HCT116 (cell line): ENCODE measurements around the gene CHKA. TPM values are rescaled to one million over a fixed set of nuclear protein-coding genes. Genes with fewer than 3 reads are reported as not detected.

Source experiments
- ATAC-seq: fragments of 200-7000 bp; cut with Tn5 transposase; 2 replicates; pipeline ENCODE4 v1.9.1; 2020; ENCODE audit warnings: mild to moderate bottlenecking, moderate library complexity
- BruUV-seq: library from RNA; stranded (reverse); fragments of 400-500 nt; replicated peaks from 2 replicates; lab custom pipeline; 2021; lab: Mats Ljungman, UMichigan
- CTCF ChIA-PET: fragments of 300-600 bp; sonication (Branson Sonifier 250); formaldehyde crosslinking; loops from one replicate; lab custom pipeline; 2021; ENCODE audit warnings: antibody characterized with exemption; lab: Charles Lee
- POLR2A ChIA-PET: fragments of 300-600, 350-600 bp; sonication (Branson Sonifier 250); formaldehyde crosslinking; loops from one replicate; lab custom pipeline; 2021; ENCODE audit warnings: antibody characterized with exemption; lab: Charles Lee
- RAD21 ChIA-PET, 2 experiments: fragments of 300-600 bp; sonication (Branson Sonifier 250); formaldehyde crosslinking; loops; one replicate each; lab custom pipeline; 2023; ENCODE audit warnings: low total read pairs in 2 of 2; ENCODE audit not compliant: uncharacterized antibody in 2 of 2, unreplicated experiment in 2 of 2, low non-redundant PET in 1 of 2; lab: Charles Lee
- DNase-seq: peaks from one replicate; pipeline ENCODE4 v3.0.0-alpha.2; 2010; ENCODE audit warnings: low read depth, low spot score
- H2AFZ ChIP-seq: fragments of 200-600 bp; shearing (Covaris generic), sonication (generic); 2 replicates; pipeline ENCODE4 v1.6.1; 2017; ENCODE audit warnings: low read depth, mixed run types, mixed read lengths, antibody characterized with exemption, low read length; ENCODE audit not compliant: poor library complexity, severe bottlenecking
- H3K27ac ChIP-seq: 2 replicates; pipeline ENCODE4 v1.5.1; 2012; ENCODE audit warnings: low read depth, low read length
- H3K27me3 ChIP-seq: fragments of 200-600 bp; sonication (generic); 2 replicates; pipeline ENCODE4 v1.6.1; 2016; ENCODE audit warnings: mixed run types, low read length, mixed read lengths; ENCODE audit not compliant: insufficient read depth
- H3K36me3 ChIP-seq, 2 experiments: fragments of 200-500 bp in 1 of 2; fragments of 200-600 bp in 1 of 2; sonication (Bioruptor generic) in 1 of 2; sonication (generic) in 1 of 2; 2 replicates each; pipeline versions ENCODE4 v1.5.1 to v1.6.1; 2014 to 2016; ENCODE audit warnings: low read length in 2 of 2, inconsistent platforms in 1 of 2, mixed read lengths in 1 of 2, mixed run types in 1 of 2; ENCODE audit not compliant: insufficient read depth in 2 of 2, control insufficient read depth in 1 of 2
- H3K4me1 ChIP-seq, 2 experiments: fragments of 200-600 bp in 1 of 2; sonication (generic) in 1 of 2; 2 replicates each; pipeline versions ENCODE4 v1.5.1 to v1.6.1; 2012 to 2017; ENCODE audit warnings: low read length in 2 of 2, inconsistent platforms in 1 of 2, mild to moderate bottlenecking in 1 of 2, mixed read lengths in 1 of 2, mixed run types in 1 of 2, moderate library complexity in 1 of 2; ENCODE audit not compliant: insufficient read depth in 2 of 2, control insufficient read depth in 1 of 2
- H3K4me2 ChIP-seq: fragments of 200-600 bp; sonication (generic); 2 replicates; pipeline ENCODE4 v1.6.1; 2017; ENCODE audit warnings: mixed run types, low read length, mixed read lengths
- H3K4me3 ChIP-seq, 2 experiments: fragments of 200-600 bp in 1 of 2; sonication (generic) in 1 of 2; replicated peaks in 1 of 2; 2 replicates each; pipeline ENCODE4 v1.5.1; 2011 to 2016; ENCODE audit warnings: low read length in 2 of 2, control low read depth in 1 of 2, low read depth in 1 of 2, mild to moderate bottlenecking in 1 of 2, mixed read lengths in 1 of 2, mixed run types in 1 of 2
- H3K79me2 ChIP-seq: fragments of 200-600 bp; sonication (generic); 2 replicates; pipeline ENCODE4 v1.6.1; 2017; ENCODE audit warnings: mild to moderate bottlenecking, mixed run types, low read length, moderate library complexity, mixed read lengths; ENCODE audit not compliant: insufficient read depth
- H3K9ac ChIP-seq: fragments of 200-600 bp; sonication (generic); 2 replicates; pipeline ENCODE4 v1.6.1; 2016; ENCODE audit warnings: low read length, mixed read lengths
- H3K9me2 ChIP-seq: fragments of 200-600 bp; sonication (generic), shearing (Covaris generic); 2 replicates; pipeline ENCODE4 v1.6.1; 2017; ENCODE audit warnings: mixed run types, mild to moderate bottlenecking, moderate library complexity; ENCODE audit not compliant: insufficient read depth
- H3K9me3 ChIP-seq, 2 experiments: fragments of 200-500 bp in 1 of 2; fragments of 200-600 bp in 1 of 2; sonication (Bioruptor generic) in 1 of 2; sonication (generic) in 1 of 2; 2 replicates each; pipeline ENCODE4 v1.6.1; 2014 to 2017; ENCODE audit warnings: low read length in 2 of 2, mixed read lengths in 2 of 2, inconsistent platforms in 1 of 2, low read depth in 1 of 2, mild to moderate bottlenecking in 1 of 2, mixed run types in 1 of 2, moderate library complexity in 1 of 2; ENCODE audit not compliant: control insufficient read depth in 1 of 2, insufficient read depth in 1 of 2
- H4K20me1 ChIP-seq: fragments of 200-600 bp; sonication (generic), shearing (Covaris generic); 2 replicates; pipeline ENCODE4 v1.6.1; 2017; ENCODE audit warnings: mixed run types, mild to moderate bottlenecking, moderate library complexity; ENCODE audit not compliant: insufficient read depth
- CEBPB ChIP-seq: IDR thresholded peaks from 2 replicates; pipeline ENCODE4 v1.6.1; 2012; ENCODE audit warnings: low read depth
- EGR1 ChIP-seq: IDR thresholded peaks from 2 replicates; pipeline ENCODE4 v1.6.1; 2012; ENCODE audit warnings: low read depth
- EZH2 ChIP-seq: fragments of 200-600 bp; sonication (generic); IDR thresholded peaks from 2 replicates; pipeline ENCODE4 v1.6.1; 2017; ENCODE audit warnings: antibody characterized with exemption, mixed run types
- EZH2phosphoT487 ChIP-seq: fragments of 200-600 bp; IDR thresholded peaks from 2 replicates; pipeline ENCODE4 v1.6.1; 2018; ENCODE audit warnings: antibody characterized with exemption, borderline replicate concordance
- FOSL1 ChIP-seq: IDR thresholded peaks from 2 replicates; pipeline ENCODE4 v1.6.1; 2012; ENCODE audit warnings: low read depth
- JUND ChIP-seq: IDR thresholded peaks from 2 replicates; pipeline ENCODE4 v1.6.1; 2012
- POLR2A ChIP-seq: IDR thresholded peaks from 2 replicates; pipeline ENCODE4 v1.7.0; 2011; ENCODE audit warnings: borderline replicate concordance; ENCODE audit not compliant: insufficient read depth, insufficient read length; ENCODE audit errors: extremely low read depth
- POLR2AphosphoS5 ChIP-seq: IDR thresholded peaks from 2 replicates; pipeline ENCODE4 v1.6.1; 2011; ENCODE audit warnings: mild to moderate bottlenecking, low read depth, low read length, moderate library complexity
- RAD21 ChIP-seq: IDR thresholded peaks from 2 replicates; pipeline ENCODE4 v1.6.1; 2012; ENCODE audit warnings: low read depth, mild to moderate bottlenecking
- SIN3A ChIP-seq: IDR thresholded peaks from 2 replicates; pipeline ENCODE4 v1.6.1; 2012; ENCODE audit warnings: low read depth
- SP1 ChIP-seq: IDR thresholded peaks from 2 replicates; pipeline ENCODE4 v1.6.1; 2012; ENCODE audit warnings: low read depth
- SRF ChIP-seq: IDR thresholded peaks from 2 replicates; pipeline ENCODE4 v1.6.1; 2012; ENCODE audit warnings: low read depth
- YY1 ChIP-seq: IDR thresholded peaks from 2 replicates; pipeline ENCODE4 v1.6.1; 2011; ENCODE audit warnings: low read length, low read depth, moderate library complexity, mild to moderate bottlenecking; ENCODE audit not compliant: insufficient replicate concordance; ENCODE audit errors: extremely low read depth
- ZNF274 ChIP-seq: fragments of 200-500 bp; sonication (Bioruptor generic); IDR thresholded peaks from 2 replicates; pipeline ENCODE4 v1.6.1; 2014; ENCODE audit warnings: mild to moderate bottlenecking, low read depth, low read length, inconsistent platforms
- intact Hi-C: fragments of 100-400 bp; cut with micrococcal nuclease; formaldehyde crosslinking; loops from 2 replicates; pipeline ENCODE4 v1.10.0; 2022
- total RNA-seq: library from RNA; stranded (reverse); gene quantifications from one replicate; pipeline ENCODE4 v1.2.1, GENCODE V29; 2021; ENCODE audit not compliant: unreplicated experiment
- TF ChIP-seq, protein P1 (sequence below): IDR thresholded peaks from 2 replicates; pipeline ENCODE4 v1.6.1; 2012; ENCODE audit warnings: low read depth
- TF ChIP-seq, protein P2 (sequence below): IDR thresholded peaks from 2 replicates; pipeline ENCODE4 v1.6.1; 2011; ENCODE audit warnings: mild to moderate bottlenecking, low read length, moderate library complexity; ENCODE audit not compliant: insufficient replicate concordance; ENCODE audit errors: extremely low read depth
- TF ChIP-seq, protein P3 (sequence below): IDR thresholded peaks from 2 replicates; pipeline ENCODE4 v1.6.1; 2012

The CHKA gene
- total RNA-seq, 1 experiment from 2014 or later = 33.1 TPM

DNA sequence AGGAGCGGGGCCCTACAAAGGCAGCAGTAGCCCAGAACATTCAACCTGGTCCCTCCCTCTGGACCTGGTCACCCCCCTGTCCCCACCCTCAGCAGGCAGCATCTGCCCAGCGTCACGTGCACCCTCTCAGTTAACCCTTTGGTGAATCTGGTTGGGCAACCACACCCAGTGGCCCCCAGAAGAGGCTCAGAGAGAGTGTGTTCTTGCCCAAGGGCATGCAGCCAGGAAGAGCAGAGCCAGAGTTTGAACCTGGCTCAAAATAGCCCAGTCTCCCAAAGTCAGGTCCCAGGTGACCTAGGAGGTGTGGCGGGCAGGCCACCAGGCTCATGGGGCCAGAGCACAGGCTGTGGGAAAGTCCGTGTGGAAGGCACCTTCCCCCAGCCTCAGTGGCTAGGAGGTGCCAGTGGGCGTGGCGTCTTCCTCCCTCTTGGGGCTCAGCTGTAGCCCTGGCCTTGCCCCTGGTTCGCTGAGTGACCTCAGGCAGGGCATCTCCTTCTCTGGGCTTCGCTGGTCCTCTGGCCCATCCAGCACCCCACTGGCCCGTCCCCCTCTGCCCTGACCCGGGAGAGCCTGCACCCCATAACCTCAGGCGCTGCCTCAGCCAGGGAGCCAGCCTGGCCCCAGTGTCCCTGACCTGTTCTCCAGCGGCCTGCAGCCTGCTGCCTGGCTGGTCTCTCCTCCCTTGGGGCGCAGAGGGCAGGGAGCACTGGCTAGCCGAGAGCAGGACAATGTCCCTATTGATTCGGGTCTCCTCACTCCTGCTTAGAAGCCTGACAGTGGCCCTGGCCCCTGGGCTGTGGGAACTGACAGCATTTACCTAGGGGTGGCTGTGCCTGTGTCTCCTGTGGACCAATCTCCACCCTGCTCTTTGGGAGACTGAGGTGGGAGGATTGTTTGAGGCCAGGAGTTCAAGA is 104.0 kb downstream of the CHKA start (continued):
- TF ChIP-seq SP1 = no peak

DNA sequence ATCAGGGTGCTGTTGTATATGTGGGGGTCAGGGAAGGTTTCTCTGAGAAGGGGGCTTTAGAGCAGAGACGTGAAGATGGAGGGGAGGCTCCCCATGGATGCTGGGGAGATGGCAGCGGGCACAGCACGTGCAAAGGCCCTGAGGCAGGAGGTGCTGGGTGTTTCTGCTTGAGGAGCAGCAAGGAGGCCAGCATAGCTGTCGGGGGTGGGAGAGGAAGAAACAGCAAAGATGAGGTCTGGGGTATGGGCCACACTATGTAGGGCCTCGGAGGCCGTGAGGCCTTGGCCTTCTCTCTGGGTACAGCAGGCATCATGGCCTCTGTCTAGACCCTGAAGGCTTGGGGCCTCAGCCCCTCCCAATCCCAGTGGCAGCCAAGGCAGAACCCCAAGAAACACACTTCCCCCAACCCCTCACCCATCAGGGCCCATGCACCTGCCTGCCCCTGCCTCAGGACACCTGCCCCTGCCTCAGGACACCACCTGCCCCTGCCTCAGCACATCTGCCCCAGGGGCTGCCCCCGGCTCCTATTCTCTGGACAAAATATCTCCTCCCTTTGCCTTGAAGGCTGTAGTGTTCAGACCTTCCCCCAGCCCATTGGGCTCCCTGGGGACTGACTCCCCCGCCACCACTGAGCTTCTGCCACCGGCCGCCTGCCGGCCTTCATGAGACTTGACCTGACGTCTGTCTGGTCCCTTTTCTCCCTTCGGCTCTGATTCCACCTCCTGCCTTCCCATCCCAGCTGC is 104.9 kb downstream of the CHKA start:
- Histone ChIP-seq H3K4me3 (no peak overlapping the region), H3K27ac (peak overlapping the region; percentile 52; the same call in 1 of the 2 replicates), H3K9me3 (no peaks in the 10 kb centered on the region), H3K9ac (peak overlapping the region; percentile 45), H3K9me2 (no peaks in the 10 kb centered on the region), H3K79me2 (peaks cover 14% of the 10 kb centered on the region; the same call in 1 of the 2 replicates), H3K4me2 (peak overlapping the region; percentile 70), H2AFZ (no peak overlapping the region), H3K4me1 (peaks cover 80 to 91% of the 10 kb centered on the region in 2 experiments), H3K27me3 (no peaks in the 10 kb centered on the region), H3K36me3 (no peaks in the 10 kb centered on the region), H4K20me1 (no peaks in the 10 kb centered on the region)
- CTCF ChIA-PET = no interaction called here
- BruUV-seq = no TSS peak
- intact Hi-C loops = no loop called here
- POLR2A ChIA-PET = no interaction called here
- RAD21 ChIA-PET = no interaction called here
- TF ChIP-seq, protein P1, sequence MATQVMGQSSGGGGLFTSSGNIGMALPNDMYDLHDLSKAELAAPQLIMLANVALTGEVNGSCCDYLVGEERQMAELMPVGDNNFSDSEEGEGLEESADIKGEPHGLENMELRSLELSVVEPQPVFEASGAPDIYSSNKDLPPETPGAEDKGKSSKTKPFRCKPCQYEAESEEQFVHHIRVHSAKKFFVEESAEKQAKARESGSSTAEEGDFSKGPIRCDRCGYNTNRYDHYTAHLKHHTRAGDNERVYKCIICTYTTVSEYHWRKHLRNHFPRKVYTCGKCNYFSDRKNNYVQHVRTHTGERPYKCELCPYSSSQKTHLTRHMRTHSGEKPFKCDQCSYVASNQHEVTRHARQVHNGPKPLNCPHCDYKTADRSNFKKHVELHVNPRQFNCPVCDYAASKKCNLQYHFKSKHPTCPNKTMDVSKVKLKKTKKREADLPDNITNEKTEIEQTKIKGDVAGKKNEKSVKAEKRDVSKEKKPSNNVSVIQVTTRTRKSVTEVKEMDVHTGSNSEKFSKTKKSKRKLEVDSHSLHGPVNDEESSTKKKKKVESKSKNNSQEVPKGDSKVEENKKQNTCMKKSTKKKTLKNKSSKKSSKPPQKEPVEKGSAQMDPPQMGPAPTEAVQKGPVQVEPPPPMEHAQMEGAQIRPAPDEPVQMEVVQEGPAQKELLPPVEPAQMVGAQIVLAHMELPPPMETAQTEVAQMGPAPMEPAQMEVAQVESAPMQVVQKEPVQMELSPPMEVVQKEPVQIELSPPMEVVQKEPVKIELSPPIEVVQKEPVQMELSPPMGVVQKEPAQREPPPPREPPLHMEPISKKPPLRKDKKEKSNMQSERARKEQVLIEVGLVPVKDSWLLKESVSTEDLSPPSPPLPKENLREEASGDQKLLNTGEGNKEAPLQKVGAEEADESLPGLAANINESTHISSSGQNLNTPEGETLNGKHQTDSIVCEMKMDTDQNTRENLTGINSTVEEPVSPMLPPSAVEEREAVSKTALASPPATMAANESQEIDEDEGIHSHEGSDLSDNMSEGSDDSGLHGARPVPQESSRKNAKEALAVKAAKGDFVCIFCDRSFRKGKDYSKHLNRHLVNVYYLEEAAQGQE = no peak
- TF ChIP-seq POLR2AphosphoS5 = no peak
- no peak for TF ChIP-seq SIN3A
- no peak for TF ChIP-seq SRF
- TF ChIP-seq FOSL1 = no peak
- no peak for TF ChIP-seq ZNF274
- TF ChIP-seq EGR1 = no peak
- no peak for TF ChIP-seq SP1
- no peak for TF ChIP-seq YY1
- TF ChIP-seq, protein P2, sequence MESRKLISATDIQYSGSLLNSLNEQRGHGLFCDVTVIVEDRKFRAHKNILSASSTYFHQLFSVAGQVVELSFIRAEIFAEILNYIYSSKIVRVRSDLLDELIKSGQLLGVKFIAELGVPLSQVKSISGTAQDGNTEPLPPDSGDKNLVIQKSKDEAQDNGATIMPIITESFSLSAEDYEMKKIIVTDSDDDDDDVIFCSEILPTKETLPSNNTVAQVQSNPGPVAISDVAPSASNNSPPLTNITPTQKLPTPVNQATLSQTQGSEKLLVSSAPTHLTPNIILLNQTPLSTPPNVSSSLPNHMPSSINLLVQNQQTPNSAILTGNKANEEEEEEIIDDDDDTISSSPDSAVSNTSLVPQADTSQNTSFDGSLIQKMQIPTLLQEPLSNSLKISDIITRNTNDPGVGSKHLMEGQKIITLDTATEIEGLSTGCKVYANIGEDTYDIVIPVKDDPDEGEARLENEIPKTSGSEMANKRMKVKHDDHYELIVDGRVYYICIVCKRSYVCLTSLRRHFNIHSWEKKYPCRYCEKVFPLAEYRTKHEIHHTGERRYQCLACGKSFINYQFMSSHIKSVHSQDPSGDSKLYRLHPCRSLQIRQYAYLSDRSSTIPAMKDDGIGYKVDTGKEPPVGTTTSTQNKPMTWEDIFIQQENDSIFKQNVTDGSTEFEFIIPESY = no peak
- no peak for TF ChIP-seq EZH2
- no peak for TF ChIP-seq CEBPB
- no peak for TF ChIP-seq EZH2phosphoT487
- TF ChIP-seq, protein P3, sequence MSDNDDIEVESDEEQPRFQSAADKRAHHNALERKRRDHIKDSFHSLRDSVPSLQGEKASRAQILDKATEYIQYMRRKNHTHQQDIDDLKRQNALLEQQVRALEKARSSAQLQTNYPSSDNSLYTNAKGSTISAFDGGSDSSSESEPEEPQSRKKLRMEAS = no peak
- no peak for TF ChIP-seq RAD21
- TF ChIP-seq POLR2A = no peak
- no peak for TF ChIP-seq JUND
- no peak for DNase-seq
- no peak for ATAC-seq
